HepG2 (cell line): ENCODE results near the gene ASIC3. TPM values are rescaled to one million over a fixed set of nuclear protein-coding genes. Genes with fewer than 3 reads are reported as not detected.

Source experiments
- ATF1 ChIP-seq: IDR thresholded peaks from 2 replicates; pipeline ENCODE4 v1.6.1; 2016; ENCODE audit warnings: mild to moderate bottlenecking, control low read depth
- CBX5 ChIP-seq: sonication (generic); formaldehyde crosslinking; IDR thresholded peaks from 2 replicates; pipeline ENCODE4 v1.4.0; 2020; ENCODE audit warnings: missing genetic modification reagents, borderline replicate concordance
- ETV5 ChIP-seq: IDR thresholded peaks from 2 replicates; pipeline ENCODE4 v1.6.1; 2018; ENCODE audit warnings: missing biosample characterization, missing genetic modification reagents, inconsistent platforms, borderline replicate concordance
- FOXA1 ChIP-seq, 2 experiments: fragments of 450-650 bp in 1 of 2; sonication (generic) in 1 of 2; formaldehyde crosslinking in 1 of 2; IDR thresholded peaks; 2 replicates each; pipeline versions ENCODE4 v1.4.0 to v1.6.1; 2016 to 2020; ENCODE audit warnings: missing genetic modification reagents in 1 of 2
- GATAD2A ChIP-seq: IDR thresholded peaks from 2 replicates; pipeline ENCODE4 v1.6.1; 2016
- HDAC6 ChIP-seq: fragments of 200-600 bp; sonication (generic); IDR thresholded peaks from 2 replicates; pipeline ENCODE4 v1.7.0; 2017; ENCODE audit warnings: mild to moderate bottlenecking, antibody characterized with exemption, low read length, low read depth
- KAT8 ChIP-seq: IDR thresholded peaks from 2 replicates; pipeline ENCODE4 v1.6.1; 2016; ENCODE audit warnings: missing genetic modification reagents, missing compliant biosample characterization
- KLF16 ChIP-seq, 2 experiments: sonication (generic) in 1 of 2; formaldehyde crosslinking in 1 of 2; IDR thresholded peaks; 2 replicates each; pipeline versions ENCODE4 v1.6.1 to v1.8.0; 2016 to 2023; ENCODE audit warnings: missing genetic modification reagents in 2 of 2, missing compliant biosample characterization in 1 of 2
- NAIF1 ChIP-seq: sonication (generic); formaldehyde crosslinking; IDR thresholded peaks from 2 replicates; pipeline ENCODE4 v1.5.0; 2020; ENCODE audit warnings: mild to moderate bottlenecking, missing genetic modification reagents, borderline replicate concordance
- PPARG ChIP-seq: conservative IDR thresholded peaks from 2 replicates; pipeline ENCODE4 v1.6.1; 2016; ENCODE audit warnings: missing biosample characterization, missing genetic modification reagents
- RFX1 ChIP-seq: fragments of 450-650 bp; IDR thresholded peaks from 2 replicates; pipeline ENCODE4 v1.6.1; 2017
- RFX5 ChIP-seq: IDR thresholded peaks from 2 replicates; pipeline ENCODE4 v1.6.1; 2011; ENCODE audit warnings: low read depth, low read length, improper control_type of control experiment
- SOX13 ChIP-seq, 3 experiments: fragments of 450-650 bp in 1 of 3; sonication (generic) in 1 of 3; formaldehyde crosslinking in 1 of 3; IDR thresholded peaks in 2 of 3; conservative IDR thresholded peaks in 1 of 3; 2 replicates each; pipeline versions ENCODE4 v1.5.0 to v1.6.1; 2016 to 2020; ENCODE audit warnings: antibody characterized with exemption in 1 of 3, mild to moderate bottlenecking in 1 of 3, missing compliant biosample characterization in 1 of 3, missing genetic modification reagents in 1 of 3, moderate library complexity in 1 of 3
- TFDP1 ChIP-seq: IDR thresholded peaks from 2 replicates; pipeline ENCODE4 v1.6.1; 2016; ENCODE audit warnings: missing compliant biosample characterization, missing genetic modification reagents, borderline replicate concordance
- ZMAT3 ChIP-seq: sonication (generic); formaldehyde crosslinking; conservative IDR thresholded peaks from 2 replicates; pipeline ENCODE4 v1.7.0; 2021; ENCODE audit warnings: missing genetic modification reagents
- ZNF446 ChIP-seq: sonication (generic); formaldehyde crosslinking; IDR thresholded peaks from 2 replicates; pipeline ENCODE4 v1.5.0; 2020; ENCODE audit warnings: mild to moderate bottlenecking, missing genetic modification reagents
- ZNF615 ChIP-seq: sonication (generic); formaldehyde crosslinking; IDR thresholded peaks from 2 replicates; pipeline ENCODE4 v1.5.0; 2020; ENCODE audit warnings: mild to moderate bottlenecking, missing genetic modification reagents, borderline replicate concordance
- ZNF782 ChIP-seq: sonication (generic); formaldehyde crosslinking; IDR thresholded peaks from 2 replicates; pipeline ENCODE4 v1.4.0; 2020; ENCODE audit warnings: missing genetic modification reagents, mild to moderate bottlenecking, borderline replicate concordance
- polyA plus RNA-seq, 8 experiments: library from polyadenylated mRNA; depleted of rRNA in 3 of 8; stranded (reverse) in 7 of 8; unstranded in 1 of 8; fragments of >200 nt; fragmentation: Illumina TruSeq in 4 of 8; extraction: Trizol in 4 of 8; gene quantifications; 2 replicates each; pipeline versions ENCODE4 v1.2.1 to v1.2.3, GENCODE V29; 2011 to 2016; ENCODE audit warnings: low read depth in 4 of 8, missing spikeins in 1 of 8, mixed read lengths in 1 of 8; ENCODE audit not compliant: insufficient read depth in 1 of 8
- total RNA-seq, 5 experiments: library from RNA; depleted of rRNA; stranded (reverse); fragments of >200 nt; fragmentation: Illumina TruSeq; extraction: Trizol; gene quantifications; 2 replicates each; pipeline ENCODE4 v1.2.3, GENCODE V29; 2016; ENCODE audit warnings: low read depth in 1 of 5
- TF ChIP-seq, protein P1 (sequence below): sonication (generic); formaldehyde crosslinking; IDR thresholded peaks from 2 replicates; pipeline ENCODE4 v1.4.0; 2020; ENCODE audit warnings: mild to moderate bottlenecking, missing genetic modification reagents
- TF ChIP-seq, protein P2 (sequence below): sonication (generic); formaldehyde crosslinking; IDR thresholded peaks from 2 replicates; pipeline ENCODE4 v1.5.1; 2020; ENCODE audit warnings: mild to moderate bottlenecking, missing genetic modification reagents, moderate library complexity
- TF ChIP-seq, protein P3 (sequence below): sonication (generic); formaldehyde crosslinking; IDR thresholded peaks from 2 replicates; pipeline ENCODE4 v1.4.0; 2020; ENCODE audit warnings: mild to moderate bottlenecking, missing genetic modification reagents

ASIC3 gene
- total and polyA plus RNA-seq, 2 of the 13 experiments (the other 11 are each of a cell fraction or from before 2014, with no cell fraction given): 0.51 TPM; not detected in 1

- no peak for TF ChIP-seq SOX13 (IDR thresholded peaks at IDR 0.05)
- TF ChIP-seq SOX13 (CRISPR knock-in tag; conservative IDR thresholded peaks at IDR 0.05 in 1 of 2, IDR thresholded peaks at IDR 0.05 in 1 of 2): peak in 1 of 2 experiments; percentile 51; a peak in 1 of 4 replicates
- TF ChIP-seq ZMAT3 (CRISPR knock-in tag): no peak
- no peak for TF ChIP-seq FOXA1 (IDR thresholded peaks at IDR 0.05)
- peak; percentile 25; the same call in 1 of the 2 replicates for TF ChIP-seq FOXA1 (CRISPR knock-in tag; IDR thresholded peaks at IDR 0.05)
- TF ChIP-seq, protein P1, sequence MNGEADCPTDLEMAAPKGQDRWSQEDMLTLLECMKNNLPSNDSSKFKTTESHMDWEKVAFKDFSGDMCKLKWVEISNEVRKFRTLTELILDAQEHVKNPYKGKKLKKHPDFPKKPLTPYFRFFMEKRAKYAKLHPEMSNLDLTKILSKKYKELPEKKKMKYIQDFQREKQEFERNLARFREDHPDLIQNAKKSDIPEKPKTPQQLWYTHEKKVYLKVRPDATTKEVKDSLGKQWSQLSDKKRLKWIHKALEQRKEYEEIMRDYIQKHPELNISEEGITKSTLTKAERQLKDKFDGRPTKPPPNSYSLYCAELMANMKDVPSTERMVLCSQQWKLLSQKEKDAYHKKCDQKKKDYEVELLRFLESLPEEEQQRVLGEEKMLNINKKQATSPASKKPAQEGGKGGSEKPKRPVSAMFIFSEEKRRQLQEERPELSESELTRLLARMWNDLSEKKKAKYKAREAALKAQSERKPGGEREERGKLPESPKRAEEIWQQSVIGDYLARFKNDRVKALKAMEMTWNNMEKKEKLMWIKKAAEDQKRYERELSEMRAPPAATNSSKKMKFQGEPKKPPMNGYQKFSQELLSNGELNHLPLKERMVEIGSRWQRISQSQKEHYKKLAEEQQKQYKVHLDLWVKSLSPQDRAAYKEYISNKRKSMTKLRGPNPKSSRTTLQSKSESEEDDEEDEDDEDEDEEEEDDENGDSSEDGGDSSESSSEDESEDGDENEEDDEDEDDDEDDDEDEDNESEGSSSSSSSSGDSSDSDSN (CRISPR knock-in tag): peak; percentile 43
- TF ChIP-seq, protein P2, sequence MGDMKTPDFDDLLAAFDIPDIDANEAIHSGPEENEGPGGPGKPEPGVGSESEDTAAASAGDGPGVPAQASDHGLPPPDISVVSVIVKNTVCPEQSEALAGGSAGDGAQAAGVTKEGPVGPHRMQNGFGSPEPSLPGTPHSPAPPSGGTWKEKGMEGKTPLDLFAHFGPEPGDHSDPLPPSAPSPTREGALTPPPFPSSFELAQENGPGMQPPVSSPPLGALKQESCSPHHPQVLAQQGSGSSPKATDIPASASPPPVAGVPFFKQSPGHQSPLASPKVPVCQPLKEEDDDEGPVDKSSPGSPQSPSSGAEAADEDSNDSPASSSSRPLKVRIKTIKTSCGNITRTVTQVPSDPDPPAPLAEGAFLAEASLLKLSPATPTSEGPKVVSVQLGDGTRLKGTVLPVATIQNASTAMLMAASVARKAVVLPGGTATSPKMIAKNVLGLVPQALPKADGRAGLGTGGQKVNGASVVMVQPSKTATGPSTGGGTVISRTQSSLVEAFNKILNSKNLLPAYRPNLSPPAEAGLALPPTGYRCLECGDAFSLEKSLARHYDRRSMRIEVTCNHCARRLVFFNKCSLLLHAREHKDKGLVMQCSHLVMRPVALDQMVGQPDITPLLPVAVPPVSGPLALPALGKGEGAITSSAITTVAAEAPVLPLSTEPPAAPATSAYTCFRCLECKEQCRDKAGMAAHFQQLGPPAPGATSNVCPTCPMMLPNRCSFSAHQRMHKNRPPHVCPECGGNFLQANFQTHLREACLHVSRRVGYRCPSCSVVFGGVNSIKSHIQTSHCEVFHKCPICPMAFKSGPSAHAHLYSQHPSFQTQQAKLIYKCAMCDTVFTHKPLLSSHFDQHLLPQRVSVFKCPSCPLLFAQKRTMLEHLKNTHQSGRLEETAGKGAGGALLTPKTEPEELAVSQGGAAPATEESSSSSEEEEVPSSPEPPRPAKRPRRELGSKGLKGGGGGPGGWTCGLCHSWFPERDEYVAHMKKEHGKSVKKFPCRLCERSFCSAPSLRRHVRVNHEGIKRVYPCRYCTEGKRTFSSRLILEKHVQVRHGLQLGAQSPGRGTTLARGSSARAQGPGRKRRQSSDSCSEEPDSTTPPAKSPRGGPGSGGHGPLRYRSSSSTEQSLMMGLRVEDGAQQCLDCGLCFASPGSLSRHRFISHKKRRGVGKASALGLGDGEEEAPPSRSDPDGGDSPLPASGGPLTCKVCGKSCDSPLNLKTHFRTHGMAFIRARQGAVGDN (CRISPR knock-in tag): peak; percentile 67
- TF ChIP-seq GATAD2A: peak; percentile 37; the same call in 1 of the 2 replicates
- no peak for TF ChIP-seq ZNF446 (CRISPR knock-in tag)
- 0 out of 2 replicates have a peak, but pooled peaks have one; percentile 38 for TF ChIP-seq KAT8 (CRISPR knock-in tag)
- TF ChIP-seq, protein P3, sequence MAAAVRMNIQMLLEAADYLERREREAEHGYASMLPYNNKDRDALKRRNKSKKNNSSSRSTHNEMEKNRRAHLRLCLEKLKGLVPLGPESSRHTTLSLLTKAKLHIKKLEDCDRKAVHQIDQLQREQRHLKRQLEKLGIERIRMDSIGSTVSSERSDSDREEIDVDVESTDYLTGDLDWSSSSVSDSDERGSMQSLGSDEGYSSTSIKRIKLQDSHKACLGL (CRISPR knock-in tag): no peak
- no peak for TF ChIP-seq TFDP1
- TF ChIP-seq NAIF1 (CRISPR knock-in tag): no peak
- TF ChIP-seq RFX5: no peak
- 0 out of 2 replicates have a peak, but pooled peaks have one; percentile 27 for TF ChIP-seq PPARG (CRISPR knock-in tag)
- no peak for TF ChIP-seq ZNF615 (CRISPR knock-in tag)
- no peak; the same call in 1 of the 2 replicates for TF ChIP-seq CBX5
- peak; percentile 79 for TF ChIP-seq ETV5
- no peak for TF ChIP-seq HDAC6
- no peak for TF ChIP-seq RFX1
- no peak for TF ChIP-seq ATF1 (CRISPR knock-in tag)
- peak in 1 of 2 experiments; percentile 22; a peak in 1 of 4 replicates for TF ChIP-seq KLF16 (CRISPR knock-in tag; IDR thresholded peaks at IDR 0.05)
- no peak for TF ChIP-seq ZNF782 (CRISPR knock-in tag)
These were observed 40.7 kb downstream of the ASIC3 start (continued) for GRCh38 chr7:151088856-151089699.
